Fibroblast of mammary gland (primary cell): Measurements from ENCODE around the gene EIF5AL1.

Source experiments
- DNase-seq: peaks from one replicate; pipeline ENCODE4 v3.0.0-alpha.2; 2010; ENCODE audit warnings: low read depth
- H3K4me3 ChIP-seq: 2 replicates; pipeline ENCODE4 v1.5.1; 2011; ENCODE audit warnings: low read depth, mild to moderate bottlenecking, low read length, moderate library complexity; ENCODE audit not compliant: control insufficient read depth
- TF ChIP-seq, protein P1 (sequence below): conservative IDR thresholded peaks from 2 replicates; pipeline ENCODE4 v1.5.1; 2011; ENCODE audit warnings: low read depth, low read length, inconsistent platforms; ENCODE audit not compliant: control insufficient read depth, insufficient read depth

EIF5AL1 gene

DNA sequence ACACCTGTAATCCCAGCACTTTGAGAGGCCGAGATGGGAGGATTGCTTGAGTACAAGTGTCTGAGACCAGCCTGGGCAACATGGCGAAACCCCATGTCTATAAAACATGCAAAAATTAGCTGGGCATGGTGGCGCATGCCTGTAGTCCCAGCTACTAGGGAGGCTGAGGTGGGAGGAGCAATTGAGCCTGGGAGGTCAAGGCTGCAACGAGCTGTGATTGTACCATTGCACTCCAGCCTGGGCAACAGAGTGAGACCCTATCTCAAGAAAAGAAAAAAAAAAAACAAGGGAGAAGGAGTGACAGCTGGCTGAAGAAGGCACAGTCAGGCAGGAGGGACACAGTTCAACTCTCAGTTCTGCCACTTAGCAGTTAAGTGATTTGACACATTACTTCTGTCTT lies 40.6 kb upstream of the EIF5AL1 start:
- no peak for DNase-seq
- H3K4me3 ChIP-seq, result no peak overlapping the region
- TF ChIP-seq, protein P1, sequence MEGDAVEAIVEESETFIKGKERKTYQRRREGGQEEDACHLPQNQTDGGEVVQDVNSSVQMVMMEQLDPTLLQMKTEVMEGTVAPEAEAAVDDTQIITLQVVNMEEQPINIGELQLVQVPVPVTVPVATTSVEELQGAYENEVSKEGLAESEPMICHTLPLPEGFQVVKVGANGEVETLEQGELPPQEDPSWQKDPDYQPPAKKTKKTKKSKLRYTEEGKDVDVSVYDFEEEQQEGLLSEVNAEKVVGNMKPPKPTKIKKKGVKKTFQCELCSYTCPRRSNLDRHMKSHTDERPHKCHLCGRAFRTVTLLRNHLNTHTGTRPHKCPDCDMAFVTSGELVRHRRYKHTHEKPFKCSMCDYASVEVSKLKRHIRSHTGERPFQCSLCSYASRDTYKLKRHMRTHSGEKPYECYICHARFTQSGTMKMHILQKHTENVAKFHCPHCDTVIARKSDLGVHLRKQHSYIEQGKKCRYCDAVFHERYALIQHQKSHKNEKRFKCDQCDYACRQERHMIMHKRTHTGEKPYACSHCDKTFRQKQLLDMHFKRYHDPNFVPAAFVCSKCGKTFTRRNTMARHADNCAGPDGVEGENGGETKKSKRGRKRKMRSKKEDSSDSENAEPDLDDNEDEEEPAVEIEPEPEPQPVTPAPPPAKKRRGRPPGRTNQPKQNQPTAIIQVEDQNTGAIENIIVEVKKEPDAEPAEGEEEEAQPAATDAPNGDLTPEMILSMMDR, result no peak

DNA sequence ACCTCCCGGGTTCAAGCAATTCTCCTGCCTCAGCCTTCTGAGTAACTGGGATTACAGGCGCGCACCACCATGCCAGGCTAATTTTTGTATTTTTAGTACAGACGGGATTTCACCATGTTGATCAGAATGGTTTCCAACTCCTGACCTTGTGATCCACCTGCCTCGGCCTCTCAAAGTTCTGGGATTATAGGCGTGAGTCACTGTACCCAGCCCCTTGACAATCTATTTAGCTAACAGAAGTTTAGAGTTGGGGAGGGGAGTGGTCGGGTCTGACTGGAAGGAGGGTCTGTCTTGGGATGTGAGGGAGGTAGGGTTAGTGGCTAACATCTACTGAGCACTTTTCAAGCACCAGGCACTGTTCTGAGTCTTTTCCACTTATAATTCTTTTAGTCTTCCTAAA lies 39.9 kb upstream of the EIF5AL1 start:
- TF ChIP-seq, protein P1, result no peak
- no peak for DNase-seq
- no peak overlapping the region for H3K4me3 ChIP-seq

DNA sequence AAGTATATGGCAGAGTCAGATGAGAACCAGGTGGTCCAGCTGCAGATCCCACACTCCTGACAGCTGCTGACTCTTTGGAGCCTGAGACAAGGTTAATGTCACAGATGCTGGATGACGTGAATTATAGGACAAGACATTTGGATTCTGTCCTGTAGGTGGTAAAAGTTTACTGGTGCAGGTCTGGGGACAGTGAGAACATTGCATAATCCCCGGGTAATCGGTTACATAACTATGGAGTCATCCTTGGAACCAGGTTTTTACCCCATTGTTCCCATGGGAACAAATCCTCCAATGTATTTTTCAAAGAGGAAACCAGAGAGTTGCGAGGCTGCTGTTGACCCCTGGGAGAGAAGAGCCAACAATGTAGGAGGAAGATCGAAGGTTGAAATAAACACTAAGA lies 39.4 kb upstream of the EIF5AL1 start:
- peak; percentile 55 for DNase-seq
- TF ChIP-seq, protein P1, result no peak
- H3K4me3 ChIP-seq, result no peak overlapping the region

DNA sequence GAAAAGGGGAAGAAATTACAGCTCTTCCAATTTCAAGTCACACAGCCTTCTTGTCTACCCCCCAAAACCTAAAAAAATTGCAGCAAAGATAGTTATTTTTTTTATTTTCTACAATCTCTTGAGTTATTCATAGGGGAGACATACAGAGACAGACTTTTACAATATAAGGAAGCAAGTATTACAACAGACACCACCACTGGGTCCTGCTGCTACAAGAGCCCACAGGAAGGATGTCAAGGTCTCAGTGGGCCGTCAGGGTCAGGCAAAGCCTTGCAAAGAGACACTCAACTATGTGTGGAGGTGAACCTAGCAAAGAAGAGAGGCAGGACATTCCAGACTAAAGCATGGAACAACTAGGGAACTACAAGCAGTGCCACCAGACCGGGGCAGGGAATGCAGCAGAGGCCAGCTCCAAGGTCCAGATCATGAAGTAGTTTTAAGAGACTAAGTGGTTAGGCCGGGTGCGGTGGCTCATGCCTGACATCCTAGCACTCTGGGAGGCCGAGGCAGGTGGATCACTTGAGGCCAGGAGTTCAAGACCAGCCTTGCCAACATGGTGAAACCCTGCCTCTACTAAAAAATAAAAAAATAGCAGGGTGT lies 38.7 kb upstream of the EIF5AL1 start:
- no peak overlapping the region for H3K4me3 ChIP-seq
- no peak for DNase-seq
- TF ChIP-seq, protein P1, result no peak

DNA sequence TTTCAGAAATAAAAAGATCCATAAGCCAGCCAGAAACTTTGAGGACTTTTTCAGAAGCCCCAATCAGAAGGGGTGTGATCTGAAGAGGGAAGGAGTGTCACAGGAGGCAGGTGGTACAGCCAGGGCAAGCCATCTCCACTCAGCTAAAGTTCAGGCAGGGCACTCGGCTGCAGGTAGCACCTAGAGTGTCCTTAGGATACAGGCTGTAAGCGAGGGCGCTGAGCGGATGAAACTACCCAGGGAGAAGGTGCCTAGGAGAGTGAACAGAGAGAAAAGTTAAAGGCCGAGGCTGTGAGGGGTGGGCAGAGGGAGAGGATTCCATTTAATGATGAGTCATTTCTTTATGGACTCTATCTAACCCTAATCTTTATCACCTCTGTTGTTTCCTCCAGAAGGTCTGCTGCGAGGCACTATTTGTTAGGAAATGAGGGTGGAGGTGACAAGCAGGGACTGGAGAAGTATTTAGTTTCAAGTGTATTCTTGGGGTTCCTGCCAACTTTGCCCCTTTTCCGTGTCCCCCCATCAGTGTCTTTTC lies 37.1 kb upstream of the EIF5AL1 start:
- DNase-seq, result no peak
- H3K4me3 ChIP-seq, result no peak overlapping the region

DNA sequence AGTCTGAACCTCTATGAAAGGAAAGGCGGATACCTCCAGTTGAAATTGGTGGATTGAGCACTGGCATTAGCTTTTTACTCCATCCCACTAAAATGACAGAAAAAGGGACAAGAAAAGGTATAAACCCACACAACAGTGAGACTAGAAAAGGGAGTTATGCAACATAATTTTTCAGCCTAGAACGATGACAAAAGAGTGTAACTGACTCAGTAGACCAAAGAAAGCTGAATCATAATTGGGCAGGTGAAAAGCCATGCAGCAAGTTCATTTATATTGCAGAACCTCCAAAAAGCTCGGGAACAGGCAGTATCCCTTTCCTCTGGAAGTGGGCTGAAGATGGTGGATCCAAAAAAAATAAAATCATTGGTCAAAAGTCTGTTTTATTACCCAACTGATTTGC lies 36.5 kb upstream of the EIF5AL1 start:
- no peak for DNase-seq
- no peak overlapping the region for H3K4me3 ChIP-seq
- TF ChIP-seq, protein P1, result no peak

More for the DNA sequence above, 37.1 kb upstream of the EIF5AL1 start:
- TF ChIP-seq, protein P1, result no peak
